OCI-LY7 (cell line): Measurements from ENCODE around the gene GALC.

Experiments
- CTCF ChIP-seq: fragments of 200-600 bp; sonication (generic); conservative IDR thresholded peaks from 2 replicates; pipeline ENCODE4 v1.5.1; 2014; ENCODE audit warnings: mild to moderate bottlenecking, antibody characterized with exemption, low read length, moderate library complexity, mixed read lengths
- EZH2phosphoT487 ChIP-seq: fragments of 200-600 bp; sonication (generic); IDR thresholded peaks from 2 replicates; pipeline ENCODE4 v1.6.1; 2018; ENCODE audit warnings: low read depth, borderline replicate concordance, mild to moderate bottlenecking, mixed run types, antibody characterized with exemption, low read length, moderate library complexity, mixed read lengths

DNA sequence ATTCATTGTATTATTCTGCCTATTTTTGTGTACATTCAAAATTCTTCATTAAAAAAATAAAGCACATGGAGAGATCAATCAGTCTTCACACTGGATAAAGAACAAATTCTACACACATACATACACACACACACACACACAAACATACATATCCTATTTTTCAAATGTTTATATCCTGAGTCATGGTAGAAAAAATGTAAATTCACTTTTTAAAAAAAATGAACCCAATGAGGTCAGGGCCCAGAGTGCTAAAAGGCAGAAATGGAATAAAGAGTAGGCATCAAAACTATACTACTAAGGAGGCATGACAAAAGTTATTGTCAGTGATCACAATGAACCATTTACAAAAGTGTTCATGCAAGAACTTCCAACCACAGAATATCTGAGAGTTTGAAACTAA is 17.3 kb downstream of the GALC start:
- TF ChIP-seq CTCF (no peak), EZH2phosphoT487 (no peak)
